H1 (cell line): ENCODE data around the gene GRIK2.

ENCODE experiments used
- ATF3 ChIP-seq: IDR thresholded peaks from 2 replicates; pipeline ENCODE4 v1.6.1; 2011; ENCODE audit warnings: low read depth, mild to moderate bottlenecking, low read length; ENCODE audit not compliant: insufficient read depth
- CTCF ChIP-seq, 3 experiments: IDR thresholded peaks; 1 replicate in 2 of 3; 2 replicates in 1 of 3; pipeline versions ENCODE4 v1.5.1 to v1.6.1; 2011; ENCODE audit warnings: low read length in 3 of 3, mild to moderate bottlenecking in 3 of 3, inconsistent platforms in 2 of 3, low read depth in 1 of 3, moderate library complexity in 1 of 3; ENCODE audit not compliant: insufficient read depth in 1 of 3; ENCODE audit errors: control extremely low read depth in 1 of 3
- EGR1 ChIP-seq: IDR thresholded peaks from 2 replicates; pipeline ENCODE4 v1.6.1; 2011; ENCODE audit warnings: low read depth, low read length, borderline replicate concordance
- HDAC2 ChIP-seq, 2 experiments: fragments of 300-600 bp in 1 of 2; sonication (generic) in 1 of 2; IDR thresholded peaks; 2 replicates each; pipeline ENCODE4 v1.6.1; 2011 to 2012; ENCODE audit warnings: low read depth in 2 of 2, low read length in 2 of 2, mild to moderate bottlenecking in 2 of 2, moderate library complexity in 2 of 2, borderline replicate concordance in 1 of 2, inconsistent platforms in 1 of 2
- JUN ChIP-seq: IDR thresholded peaks from 2 replicates; pipeline ENCODE4 v1.6.1; 2011; ENCODE audit warnings: low read depth, mild to moderate bottlenecking, improper control_type of control experiment, low read length
- NANOG ChIP-seq: IDR thresholded peaks from 2 replicates; pipeline ENCODE4 v1.6.1; 2011; ENCODE audit warnings: low read length, low read depth, mild to moderate bottlenecking, inconsistent platforms; ENCODE audit not compliant: insufficient read depth, poor library complexity, severe bottlenecking
- POLR2A ChIP-seq, 2 experiments: IDR thresholded peaks; 1 replicate in 1 of 2; 2 replicates in 1 of 2; pipeline ENCODE4 v1.6.1; 2011; ENCODE audit warnings: low read depth in 2 of 2, low read length in 2 of 2, mild to moderate bottlenecking in 2 of 2; ENCODE audit errors: control extremely low read depth in 1 of 2
- RNF2 ChIP-seq: fragments of 200-900, 300-1000 bp; sonication (generic); IDR thresholded peaks from 2 replicates; pipeline ENCODE4 v1.7.1; 2016; ENCODE audit warnings: borderline replicate concordance, low read depth, mild to moderate bottlenecking, antibody characterized with exemption, low read length; ENCODE audit not compliant: poor library complexity, severe bottlenecking; ENCODE audit errors: missing control alignments

GRCh38 chr6:101433141-101433540 is 39.6 kb downstream of the GRIK2 start:
- TF ChIP-seq CTCF (IDR thresholded peaks at IDR 0.05; ENCODE audit: control extremely low read depth in 1 of 3, insufficient read depth in 1 of 3, low read depth in 1 of 3, low read length in 3 of 3) (no peak), POLR2A (IDR thresholded peaks at IDR 0.05; ENCODE audit: control extremely low read depth in 1 of 2, low read depth in 2 of 2, low read length in 2 of 2) (no peak), HDAC2 (IDR thresholded peaks at IDR 0.05; ENCODE audit: borderline replicate concordance in 1 of 2, low read depth in 2 of 2, low read length in 2 of 2) (no peak), RNF2 (no peak), ATF3 (no peak), EGR1 (no peak), NANOG (no peak), JUN (no peak)
